Measurements from ENCODE around the gene CHST1.

Gene CHST1

DNA sequence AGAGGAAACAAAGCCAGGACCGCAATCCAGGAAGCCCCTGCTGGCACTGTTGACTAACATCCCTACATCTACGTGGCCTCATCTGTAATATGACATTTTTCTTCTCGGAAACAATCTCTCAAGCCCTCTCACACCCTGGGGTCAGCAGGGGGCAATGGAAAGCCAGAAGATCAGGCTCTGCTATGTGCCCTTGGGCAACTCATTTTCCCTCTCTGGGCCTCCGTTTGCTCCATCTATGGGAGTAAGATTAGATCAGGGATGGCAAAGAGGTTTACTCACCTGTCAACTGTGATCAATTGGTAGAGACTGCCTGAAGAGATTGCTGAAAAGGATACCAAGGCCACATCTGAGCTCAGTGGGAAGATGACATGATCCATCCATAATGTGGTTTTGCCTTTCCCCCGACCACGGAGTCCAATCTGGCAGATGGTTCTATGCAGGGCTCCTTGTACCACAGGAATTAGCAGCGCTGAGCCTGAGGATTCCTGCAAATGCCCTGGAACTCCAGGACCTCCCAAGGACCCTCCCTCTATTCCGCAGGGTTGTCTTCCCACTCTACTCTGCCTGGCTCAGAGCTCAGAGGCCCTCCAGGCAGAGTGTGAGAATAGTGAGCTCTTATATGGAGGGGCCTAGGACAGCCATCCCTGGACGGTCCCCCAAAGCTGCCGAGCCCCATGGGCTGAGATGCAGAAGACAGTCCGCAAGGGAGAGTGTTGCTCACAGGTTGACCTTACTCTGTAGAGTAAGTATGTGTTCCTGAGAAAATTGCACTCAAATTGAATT, 66.1 kb downstream of the CHST1 start:
- DNase-seq, result no peak

Data from NCI-H510A treated with DMSO at 0.1 percent for 48 hours (cell line).